Vagina (tissue), 2 donors: ENCODE measurements around the gene PIK3CB.

Source experiments
- POLR2A ChIP-seq, 2 donors: fragments of 450-650 bp; IDR thresholded peaks; one replicate each; pipeline ENCODE4 v1.6.1; 2017; ENCODE audit warnings: antibody characterized with exemption in 2 of 2, mild to moderate bottlenecking in 2 of 2, moderate library complexity in 2 of 2
- TF ChIP-seq, protein P1 (sequence below), 3 experiments: fragments of 450-650 bp in 2 of 3; fragments of 200-600 bp in 1 of 3; sonication (generic) in 1 of 3; IDR thresholded peaks; one replicate each; pipeline ENCODE4 v1.5.1; 2017 to 2019; ENCODE audit warnings: antibody characterized with exemption in 3 of 3, mild to moderate bottlenecking in 2 of 3, moderate library complexity in 2 of 3

DNA sequence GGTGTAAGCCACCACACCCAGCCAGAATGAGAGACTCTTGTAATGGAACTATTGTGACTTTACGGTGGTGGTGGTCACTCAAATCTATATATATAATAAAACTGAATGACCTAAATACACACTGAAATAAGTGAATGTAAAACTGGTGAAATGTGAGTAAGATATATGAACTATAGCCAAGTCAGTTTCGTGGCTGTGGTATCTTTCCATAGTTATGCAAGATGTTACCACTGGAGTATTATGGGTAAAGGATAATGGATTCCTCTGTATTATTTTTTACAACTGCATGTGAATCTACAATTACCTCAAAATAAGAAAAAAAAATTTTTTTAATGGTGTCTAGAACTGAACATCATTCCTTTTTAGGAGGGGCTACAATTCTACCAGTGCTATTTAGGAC lies 21.9 kb downstream of the PIK3CB start:
- TF ChIP-seq, protein P1, sequence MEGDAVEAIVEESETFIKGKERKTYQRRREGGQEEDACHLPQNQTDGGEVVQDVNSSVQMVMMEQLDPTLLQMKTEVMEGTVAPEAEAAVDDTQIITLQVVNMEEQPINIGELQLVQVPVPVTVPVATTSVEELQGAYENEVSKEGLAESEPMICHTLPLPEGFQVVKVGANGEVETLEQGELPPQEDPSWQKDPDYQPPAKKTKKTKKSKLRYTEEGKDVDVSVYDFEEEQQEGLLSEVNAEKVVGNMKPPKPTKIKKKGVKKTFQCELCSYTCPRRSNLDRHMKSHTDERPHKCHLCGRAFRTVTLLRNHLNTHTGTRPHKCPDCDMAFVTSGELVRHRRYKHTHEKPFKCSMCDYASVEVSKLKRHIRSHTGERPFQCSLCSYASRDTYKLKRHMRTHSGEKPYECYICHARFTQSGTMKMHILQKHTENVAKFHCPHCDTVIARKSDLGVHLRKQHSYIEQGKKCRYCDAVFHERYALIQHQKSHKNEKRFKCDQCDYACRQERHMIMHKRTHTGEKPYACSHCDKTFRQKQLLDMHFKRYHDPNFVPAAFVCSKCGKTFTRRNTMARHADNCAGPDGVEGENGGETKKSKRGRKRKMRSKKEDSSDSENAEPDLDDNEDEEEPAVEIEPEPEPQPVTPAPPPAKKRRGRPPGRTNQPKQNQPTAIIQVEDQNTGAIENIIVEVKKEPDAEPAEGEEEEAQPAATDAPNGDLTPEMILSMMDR (IDR thresholded peaks at IDR 0.05): no peak
- TF ChIP-seq POLR2A (IDR thresholded peaks at IDR 0.05): no peak
